GM18909 (cell line): ENCODE data around the gene HTRA3.
"Not testable (repeated sequence)": the region's sequence is repeated elsewhere in the genome, so short reads cannot be mapped to it uniquely, and the experiment has no call there.

ENCODE experiments used
- ATAC-seq: cut with Tn5 transposase; IDR thresholded peaks from one replicate; pipeline ENCODE4 v1.9.1; 2021; ENCODE audit warnings: mild to moderate bottlenecking; ENCODE audit not compliant: unreplicated experiment, poor library complexity

Gene HTRA3

DNA sequence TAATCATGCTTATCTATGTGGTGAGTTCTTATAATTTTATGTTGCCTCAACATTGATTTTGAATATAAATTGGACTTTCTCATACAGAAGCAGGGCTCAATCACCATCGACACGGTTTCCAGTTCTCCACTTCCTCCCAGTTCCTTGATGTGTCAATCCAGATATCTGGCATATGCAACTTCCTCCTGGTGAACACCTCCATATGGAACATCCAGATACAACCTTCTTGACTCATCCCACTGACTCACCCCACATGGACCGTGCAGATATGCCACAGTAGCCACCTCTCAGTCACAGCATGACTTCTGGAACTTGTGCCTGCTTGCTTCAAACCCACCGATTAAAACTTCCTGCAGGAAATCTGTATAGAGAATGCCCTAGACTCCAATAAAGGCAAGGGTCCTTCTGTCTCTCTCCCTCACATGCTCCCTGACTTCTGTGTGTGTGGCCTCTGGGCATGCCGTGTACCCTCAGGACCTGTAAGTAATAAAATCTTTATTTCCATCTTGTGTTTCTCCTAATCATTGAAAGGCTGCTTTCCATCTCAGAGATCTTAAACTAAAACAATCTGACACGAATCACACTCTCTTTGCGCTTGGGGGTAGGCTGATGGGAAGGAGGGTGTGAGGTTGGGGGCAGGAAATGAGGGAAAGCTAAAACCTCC, 67.0 kb downstream of the HTRA3 start:
- ATAC-seq = no peak

DNA sequence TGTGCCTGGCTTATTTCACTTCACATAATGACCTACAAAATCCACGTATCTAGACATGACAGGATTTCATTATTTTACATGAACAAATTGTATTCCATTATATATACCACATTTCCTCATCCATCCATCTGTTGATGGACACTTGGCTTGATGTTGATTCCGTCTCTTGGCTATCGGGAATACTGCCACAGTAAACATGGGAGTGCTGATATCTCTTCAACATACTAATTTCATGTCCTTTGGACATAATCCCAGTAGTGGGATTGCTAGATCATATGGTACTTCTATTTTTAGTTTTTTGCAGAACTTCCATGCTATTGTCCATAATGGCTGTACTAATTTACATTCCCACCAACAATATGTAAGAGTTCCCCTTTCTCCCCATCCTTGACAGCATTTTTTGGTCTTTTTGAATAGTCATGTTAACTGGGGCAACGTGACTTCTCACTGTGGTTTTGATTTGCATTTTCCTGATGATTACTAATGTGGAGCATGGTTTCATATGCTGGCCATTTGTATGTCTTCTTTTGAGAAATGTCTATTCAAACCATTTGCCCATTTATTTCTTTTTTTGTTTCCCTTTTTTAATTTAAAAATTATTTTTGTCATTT, 68.9 kb downstream of the HTRA3 start:
- ATAC-seq = no peak

DNA sequence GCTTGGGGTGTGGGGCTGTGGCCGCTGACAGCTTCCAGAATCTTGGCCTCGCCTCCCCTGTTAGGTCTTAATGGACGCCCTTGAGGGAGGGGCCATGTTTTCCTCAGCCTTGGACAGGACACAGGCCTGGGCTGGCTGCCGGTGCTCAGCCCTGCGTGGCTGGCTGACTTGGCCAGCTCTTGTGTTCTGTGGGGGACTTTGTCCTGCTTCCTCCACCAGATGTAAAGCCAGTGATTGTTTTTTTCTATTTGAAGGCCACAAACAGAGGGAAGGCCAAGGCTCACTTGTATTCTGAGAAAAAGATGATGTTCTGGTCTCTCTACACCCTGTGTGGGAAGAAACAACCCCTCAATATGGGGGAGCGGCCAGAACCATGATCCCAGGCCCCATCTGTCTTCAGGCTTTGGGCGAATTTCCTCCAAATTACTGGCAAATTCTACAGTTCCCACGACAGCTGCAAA, 71.3 kb downstream of the HTRA3 start:
- no peak for ATAC-seq

DNA sequence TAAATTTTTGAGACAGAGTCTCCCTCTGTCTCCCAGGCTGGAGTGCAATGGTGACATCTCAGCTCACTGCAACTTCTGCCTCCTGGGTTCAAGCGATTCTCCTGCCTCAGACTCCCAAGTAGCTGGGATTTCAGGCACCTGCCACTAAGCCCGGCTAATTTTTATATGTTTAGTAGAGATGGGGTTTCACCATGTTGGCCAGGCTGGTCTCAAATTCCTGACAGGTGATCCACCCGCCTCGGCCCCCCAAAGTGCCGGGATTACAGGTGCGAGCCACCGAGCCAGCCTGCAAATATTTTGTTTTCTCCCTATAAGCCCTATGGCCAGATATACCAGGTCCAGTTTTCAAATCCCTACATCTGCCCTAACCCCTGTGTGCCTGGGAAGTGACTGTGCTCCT, 71.7 kb downstream of the HTRA3 start:
- not testable (repeated sequence) for ATAC-seq

DNA sequence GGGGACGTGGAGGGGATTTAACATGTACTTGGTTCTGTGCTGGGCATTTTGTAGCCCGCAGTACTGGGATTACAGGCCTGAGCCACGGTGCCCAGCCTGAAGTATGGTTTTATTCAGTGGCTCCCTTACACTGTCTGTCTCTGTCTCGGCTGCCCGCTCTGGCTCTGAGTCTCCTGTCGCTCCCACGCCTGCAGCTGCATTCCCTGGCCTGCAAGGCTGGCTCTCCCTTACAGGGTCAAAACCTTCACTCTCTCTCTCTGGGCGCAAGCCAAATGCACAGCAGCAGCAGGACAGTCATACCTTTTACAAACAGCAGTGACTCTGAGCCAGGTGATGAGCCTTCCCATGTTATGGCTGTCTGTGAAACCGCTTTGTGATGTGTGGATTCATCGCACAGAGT, 72.1 kb downstream of the HTRA3 start:
- ATAC-seq = no peak

DNA sequence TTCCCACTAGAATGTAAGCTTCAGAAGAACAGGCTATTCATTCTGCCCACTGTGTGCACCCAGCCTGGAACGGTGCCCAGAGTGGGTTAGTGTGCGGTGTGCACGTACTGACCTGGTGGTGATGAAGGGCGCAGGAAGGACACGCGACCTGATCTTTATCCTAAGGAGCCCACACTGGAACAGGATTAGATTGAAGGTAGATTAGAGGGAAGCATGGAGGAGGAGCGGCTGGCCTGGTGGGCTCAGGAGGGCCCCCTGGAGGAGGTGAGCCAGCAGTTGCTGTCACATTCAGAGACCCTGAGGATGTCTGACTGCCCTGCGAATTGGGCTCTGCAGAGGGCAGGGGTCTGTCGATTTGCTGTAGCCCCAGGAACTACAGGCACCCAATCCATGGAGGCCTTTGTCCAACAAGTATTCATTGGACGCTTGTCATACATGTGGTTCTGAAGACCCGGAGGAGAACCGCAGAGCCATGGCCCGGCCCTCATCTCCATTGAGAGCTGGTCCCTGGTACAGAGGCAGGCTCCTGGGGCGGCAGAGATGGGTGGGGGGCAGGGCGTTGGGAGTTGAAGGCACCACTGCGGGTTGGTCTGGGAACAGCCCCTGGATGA, 73.2 kb downstream of the HTRA3 start:
- ATAC-seq = no peak

DNA sequence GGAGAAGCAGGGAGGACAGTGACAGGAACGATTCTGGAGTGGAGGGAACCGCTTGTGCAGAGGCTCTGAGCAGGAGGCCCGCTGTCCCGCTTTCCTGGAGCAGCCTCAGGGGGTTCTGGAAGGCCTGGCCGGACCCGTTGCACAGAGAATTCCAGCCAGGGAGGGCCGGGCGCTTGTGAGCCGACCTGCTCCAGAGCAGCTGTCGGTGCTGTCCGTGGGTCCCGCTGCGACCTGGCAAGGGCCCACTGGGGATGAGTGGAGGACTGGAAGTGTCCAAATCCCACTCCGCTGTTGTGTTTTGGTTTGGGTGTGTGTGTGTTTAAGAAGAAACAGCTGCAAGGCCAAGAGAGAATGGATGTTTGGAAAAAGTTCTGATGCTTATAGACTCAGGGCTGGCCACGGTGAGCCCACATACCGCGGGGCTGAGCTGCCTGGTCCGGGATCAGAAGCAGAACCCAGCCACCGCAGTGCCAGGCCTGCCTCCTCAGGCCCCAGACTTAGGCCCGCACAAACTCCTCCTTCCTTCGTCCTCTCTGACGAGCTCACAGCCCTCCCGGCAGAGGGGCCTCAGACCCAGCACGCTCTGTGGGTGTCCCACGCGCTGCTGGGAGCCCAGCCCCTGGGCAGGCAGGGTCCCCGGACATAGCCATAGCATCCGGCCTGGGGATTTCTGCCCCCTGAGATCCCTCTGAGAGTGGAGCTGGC, 73.9 kb downstream of the HTRA3 start:
- ATAC-seq = no peak

DNA sequence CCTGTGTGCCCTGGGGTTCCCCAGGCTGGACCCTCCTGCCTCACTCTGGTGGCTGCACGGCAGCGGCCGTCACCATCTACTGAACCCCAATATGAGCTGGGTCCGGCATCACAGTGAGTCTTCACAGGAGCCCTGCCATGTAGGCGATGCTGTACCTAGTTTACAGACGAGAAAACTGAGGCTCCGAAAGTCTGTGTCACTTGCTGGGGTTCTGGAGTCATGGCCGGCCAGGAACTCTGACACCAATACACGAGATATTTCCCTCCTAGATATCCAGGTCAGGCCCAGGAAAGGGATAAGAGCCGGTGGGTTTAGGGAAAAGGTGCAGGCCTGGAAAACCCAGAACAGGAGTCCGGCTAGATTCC, 74.4 kb downstream of the HTRA3 start:
- no peak for ATAC-seq

DNA sequence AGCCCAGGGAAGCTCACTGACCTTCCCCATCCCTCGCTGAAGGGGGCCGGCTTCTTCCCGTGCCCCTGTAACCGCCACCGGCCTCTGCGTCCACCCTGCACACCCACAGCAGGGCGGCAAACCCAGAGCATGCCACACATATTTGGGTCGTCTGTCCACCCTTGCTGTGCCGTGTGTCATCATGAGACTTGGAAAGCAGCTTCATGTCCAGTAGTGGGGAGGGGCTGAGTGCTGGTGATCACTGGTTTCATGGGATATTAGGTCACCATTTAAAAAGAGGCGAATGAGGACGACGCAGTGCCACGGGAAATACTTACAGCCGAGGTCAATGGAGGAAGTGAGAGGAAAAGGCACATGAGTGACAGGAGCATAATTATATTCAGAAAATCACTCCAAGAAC, 74.8 kb downstream of the HTRA3 start:
- no peak for ATAC-seq

DNA sequence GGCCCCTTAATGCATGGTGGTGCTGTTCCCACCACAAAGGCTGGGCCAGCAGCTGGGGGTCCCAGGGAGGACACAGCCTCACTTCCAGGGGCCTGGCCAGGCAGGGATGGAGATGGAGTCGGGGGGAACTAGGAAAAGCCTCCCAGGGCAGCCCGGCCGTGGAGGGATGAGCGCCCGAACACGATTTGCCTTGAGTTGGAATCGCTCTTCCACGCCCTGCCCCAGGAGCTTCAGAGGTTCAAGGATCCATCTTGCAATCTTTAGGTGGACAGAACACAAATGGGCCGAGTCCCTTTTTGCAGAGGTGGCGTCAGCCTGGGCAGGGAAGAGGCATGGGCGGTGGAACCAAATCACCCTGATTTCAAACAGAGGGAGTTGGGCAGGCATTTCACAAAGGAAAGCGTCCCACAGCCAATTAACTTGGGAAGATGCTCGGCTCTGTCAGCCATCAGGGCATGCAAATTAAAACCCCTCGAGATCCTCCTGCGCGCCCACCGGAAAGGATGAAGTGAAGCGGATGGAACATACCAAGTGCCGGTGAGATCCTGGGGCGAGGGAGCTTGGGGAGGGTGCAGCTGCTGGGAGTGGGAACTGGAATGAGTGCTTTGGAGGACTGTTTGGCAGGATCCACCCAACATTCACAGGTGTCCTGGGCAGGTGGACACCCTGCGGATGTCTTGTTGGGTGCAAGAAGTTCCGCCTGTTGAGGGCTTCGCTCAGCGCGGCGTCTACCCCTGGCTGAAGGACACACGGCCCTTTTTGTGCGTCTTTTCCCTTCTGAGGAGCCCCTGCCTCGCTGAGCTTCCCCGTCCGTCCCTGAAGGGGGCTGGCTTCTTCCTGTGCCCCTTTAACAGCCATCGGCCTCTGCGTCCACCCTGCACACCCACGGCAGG, 75.7 kb downstream of the HTRA3 start:
- no peak for ATAC-seq

DNA sequence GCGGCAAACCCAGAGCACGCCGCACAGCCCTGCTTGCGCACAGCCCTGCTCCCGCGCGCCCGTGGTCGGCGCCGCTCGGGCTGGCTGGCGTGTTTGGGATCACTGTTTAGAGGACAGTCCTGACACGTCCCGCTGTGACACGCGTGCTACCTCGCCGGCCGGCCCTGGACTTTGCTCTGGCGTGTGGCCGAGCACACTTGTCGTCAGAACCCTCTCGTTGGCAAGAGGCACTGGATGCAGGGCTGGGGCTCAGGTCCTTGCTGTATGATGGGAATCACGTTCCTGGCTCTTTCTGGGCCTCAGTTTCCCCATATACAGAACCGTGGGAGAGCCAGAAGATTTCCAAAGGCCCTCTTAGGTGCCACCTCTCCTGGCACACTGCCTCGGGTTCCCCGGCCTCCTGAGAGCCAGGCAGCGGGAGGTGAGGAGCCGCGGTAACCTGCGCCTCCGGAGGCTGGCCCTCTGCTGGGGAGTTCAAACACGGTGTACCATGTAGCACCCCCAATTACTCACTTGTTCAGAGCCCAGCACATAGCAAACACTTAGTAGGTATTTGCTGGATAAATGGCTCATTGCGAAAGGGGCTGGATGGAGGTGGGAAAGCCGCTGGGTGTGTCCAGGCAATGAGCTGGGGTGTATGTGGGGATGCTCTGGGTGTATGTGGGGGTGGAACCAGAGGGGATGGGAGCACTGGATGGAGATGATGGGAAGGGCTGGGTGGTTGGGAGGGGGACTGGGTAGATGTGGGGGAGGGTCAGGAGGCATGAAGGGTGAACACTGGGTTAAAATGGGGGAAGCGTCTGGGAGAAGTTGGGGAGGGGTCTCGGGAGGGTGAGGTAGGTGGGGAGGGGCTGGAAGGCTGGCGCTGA, 76.6 kb downstream of the HTRA3 start:
- no peak for ATAC-seq

DNA sequence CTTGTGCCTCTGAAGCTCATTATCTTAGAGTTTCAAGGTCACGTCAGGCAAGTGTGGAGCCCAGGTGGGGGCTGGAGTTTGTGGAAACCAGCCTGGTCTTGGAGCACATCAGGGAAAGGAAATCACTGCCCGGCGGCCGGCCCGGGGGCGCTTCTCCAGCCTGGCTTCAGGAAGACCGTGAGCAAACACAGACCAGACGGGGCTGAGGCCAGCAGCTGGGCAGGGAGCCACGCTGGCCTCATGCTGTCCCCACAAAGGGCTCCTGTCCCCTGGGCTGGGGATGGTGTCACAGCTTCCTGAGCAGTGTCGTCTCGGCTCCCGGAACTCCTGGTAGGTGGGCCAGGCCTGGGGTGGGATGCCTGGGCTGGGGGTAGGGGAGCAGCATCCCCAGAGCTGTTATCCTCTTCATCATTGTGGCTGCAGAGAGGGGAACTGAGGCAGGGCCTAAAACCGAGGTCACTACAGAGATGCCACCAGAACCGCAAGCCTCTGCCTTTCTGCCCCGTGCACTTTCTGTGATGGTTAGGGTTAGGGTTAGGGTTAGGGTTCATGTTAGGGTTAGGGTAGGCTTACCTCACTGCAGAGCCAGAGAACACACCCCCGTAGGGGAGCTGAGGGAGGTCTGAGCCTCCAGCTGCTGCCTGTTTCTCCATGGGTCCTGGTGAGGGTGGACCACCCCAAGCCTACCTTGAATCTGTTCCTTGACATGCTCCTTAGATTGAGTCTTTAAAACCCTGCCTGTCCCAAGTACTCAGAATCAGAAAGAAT, 77.5 kb downstream of the HTRA3 start:
- no peak for ATAC-seq

DNA sequence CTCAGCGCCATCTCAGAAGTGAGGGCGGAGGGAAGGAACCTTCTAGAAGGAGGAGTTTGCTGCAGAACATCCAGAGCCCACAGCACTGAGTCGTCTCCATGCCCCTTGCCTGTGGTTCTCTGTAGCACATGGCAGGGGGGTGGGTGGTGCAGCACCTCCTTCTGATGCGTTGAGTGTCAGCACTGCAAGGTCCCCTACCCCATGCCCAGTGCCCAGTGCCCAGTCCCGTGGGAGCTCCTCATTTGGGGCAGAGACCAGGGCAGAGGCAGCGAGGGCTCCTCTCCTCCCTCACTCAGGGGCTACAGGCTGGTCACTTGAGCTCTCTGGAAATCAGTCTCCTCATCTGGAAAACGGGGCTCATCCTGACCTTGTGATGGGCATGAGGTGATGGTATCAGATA, 78.1 kb downstream of the HTRA3 start:
- ATAC-seq = no peak

DNA sequence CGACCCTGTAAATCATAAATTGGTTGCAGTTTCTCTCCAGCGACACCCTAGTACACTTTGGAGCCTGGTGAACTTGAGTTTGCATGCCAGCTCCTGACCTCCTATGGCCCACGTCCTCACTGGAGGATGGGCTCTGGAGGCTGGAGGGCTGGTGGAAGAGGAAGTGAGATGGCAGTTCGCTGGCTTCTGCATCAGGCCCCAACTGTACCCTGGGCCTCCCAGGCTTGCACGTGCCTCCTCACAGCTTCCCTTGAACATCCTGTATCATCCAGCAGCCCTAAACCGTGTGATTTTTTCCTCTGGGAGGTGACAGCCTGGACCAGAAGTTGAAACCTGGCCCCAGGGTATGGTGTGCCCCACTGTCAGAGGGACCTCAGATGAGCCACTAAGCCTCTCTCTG, 78.5 kb downstream of the HTRA3 start:
- no peak for ATAC-seq

DNA sequence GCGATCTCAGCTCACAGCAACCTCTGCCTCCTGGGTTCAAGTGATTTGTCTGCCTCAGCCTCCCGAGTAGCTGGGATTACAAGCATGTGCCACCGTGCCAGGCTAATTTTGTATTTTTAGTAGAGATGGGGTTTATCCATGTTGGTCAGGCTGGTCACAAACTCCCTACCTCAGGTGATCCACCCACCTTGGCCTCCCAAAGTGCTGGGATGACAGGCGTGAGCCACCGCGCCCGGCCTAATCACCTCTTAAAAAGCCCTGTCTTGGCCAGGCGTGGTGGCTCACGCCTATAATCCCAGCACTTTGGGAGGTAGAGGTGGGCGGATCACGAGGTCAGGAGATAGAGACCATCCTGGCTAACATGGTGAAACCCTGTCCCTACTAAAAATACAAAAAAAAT, 79.7 kb downstream of the HTRA3 start:
- ATAC-seq = not testable (repeated sequence)

DNA sequence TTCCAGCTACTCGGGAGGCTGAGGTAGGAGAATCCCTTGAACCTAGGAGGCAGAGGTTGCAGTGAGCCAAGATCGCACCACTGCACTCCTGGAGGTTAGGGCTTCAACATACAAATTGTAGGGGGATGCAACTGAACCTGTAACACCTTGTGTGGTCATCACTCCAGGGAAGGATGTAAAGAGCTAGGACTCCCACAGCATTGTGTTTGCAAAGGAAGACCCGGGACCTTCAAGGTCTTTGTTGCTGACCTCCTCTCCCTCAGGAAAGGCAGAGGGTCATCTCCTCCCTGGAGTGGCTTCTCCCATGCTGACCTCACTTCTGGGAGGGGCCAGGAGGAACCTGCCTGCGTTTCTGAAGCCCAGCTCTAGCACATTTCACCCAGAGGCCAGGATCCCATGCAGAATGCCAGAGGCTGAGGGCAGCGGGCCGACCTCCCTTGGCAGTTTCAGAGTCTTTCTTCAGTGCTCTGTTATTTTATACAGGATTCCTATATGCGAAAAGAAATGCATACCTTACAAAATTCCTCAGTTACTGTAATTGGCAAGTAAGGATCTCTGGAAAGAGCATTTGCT, 80.2 kb downstream of the HTRA3 start:
- ATAC-seq = no peak

DNA sequence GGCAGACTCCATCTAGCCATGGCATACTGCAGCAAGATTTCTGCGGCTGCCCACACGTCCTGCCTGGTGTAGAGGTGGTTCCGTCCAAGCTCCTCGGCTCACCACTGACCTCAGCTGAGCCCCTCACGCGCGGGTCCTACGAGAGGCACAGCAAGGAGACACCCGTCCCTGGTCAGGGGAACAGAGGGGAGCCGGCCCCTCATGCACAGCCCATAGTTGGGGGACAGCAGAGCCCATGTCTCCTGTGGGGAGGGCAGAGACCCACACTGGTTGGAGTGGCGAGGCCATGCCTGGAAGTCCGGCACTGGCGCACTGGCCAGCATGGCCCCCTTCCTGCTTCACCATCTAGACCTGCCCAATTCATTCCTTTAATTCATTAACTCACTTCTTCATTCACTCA, 80.8 kb downstream of the HTRA3 start:
- ATAC-seq = no peak

DNA sequence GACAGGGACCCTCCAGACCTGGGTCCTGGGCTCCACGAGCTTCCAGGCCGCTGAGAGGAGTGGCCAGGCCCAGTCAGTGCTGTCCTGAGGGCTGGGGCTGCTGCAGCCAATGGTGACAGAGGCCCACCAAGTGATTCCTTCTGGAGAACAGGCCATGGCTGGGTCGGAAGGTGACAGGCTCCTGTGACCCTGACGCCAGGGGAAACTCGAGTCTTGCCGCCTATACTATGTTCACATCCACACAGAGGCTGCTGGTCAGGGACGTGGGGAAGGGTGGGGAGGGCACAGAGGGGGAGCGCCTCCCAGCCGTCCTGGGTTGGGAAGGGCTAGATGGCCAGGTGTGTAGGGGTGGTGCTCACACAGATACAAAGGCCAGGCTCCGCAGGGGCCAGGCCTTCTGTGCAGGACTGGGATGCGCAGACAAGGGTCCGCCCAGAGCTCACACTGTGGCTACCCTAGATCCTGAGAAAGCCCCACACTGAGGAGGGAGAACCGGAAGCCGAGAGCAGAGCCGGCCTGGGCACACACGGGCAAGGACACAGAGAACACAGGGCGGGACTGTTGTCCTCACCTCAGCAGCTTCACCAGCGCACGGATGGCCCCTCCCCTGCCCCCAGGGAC, 81.4 kb downstream of the HTRA3 start:
- no peak for ATAC-seq
